ENCODE results near the gene STX12.

Gene STX12

GRCh38 chr1:27760426-27760825 lies 12.6 kb upstream of the STX12 start:
- no peak for DNase-seq (ENCODE audit: low read depth)
- no peak for TF ChIP-seq CTCF (conservative IDR thresholded peaks at IDR 0.05; ENCODE audit: low read depth, low read length)
- H3K4me3 ChIP-seq (ENCODE audit: low read depth, low read length): no peak overlapping the region

DNA sequence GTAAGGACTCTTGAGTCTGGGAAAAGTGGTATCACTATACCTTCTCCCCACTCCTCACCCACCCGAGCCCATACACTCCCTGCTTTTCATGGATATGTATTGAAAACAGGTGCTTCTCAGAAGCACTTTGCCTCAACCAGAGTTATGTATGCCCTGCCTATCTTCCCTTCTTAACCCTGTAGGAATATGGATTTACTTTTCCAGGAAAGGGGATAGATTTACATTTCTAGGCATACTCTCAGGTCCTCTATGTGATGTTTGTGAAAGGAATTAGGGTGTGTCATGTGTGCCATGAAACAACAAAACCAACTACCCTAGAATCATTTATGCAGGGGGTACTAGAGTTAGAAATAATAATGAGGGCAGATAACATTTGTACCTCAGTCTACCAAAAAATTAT lies 11.0 kb upstream of the STX12 start:
- TF ChIP-seq CTCF (conservative IDR thresholded peaks at IDR 0.05; ENCODE audit: low read depth, low read length): no peak
- H3K4me3 ChIP-seq (ENCODE audit: low read depth, low read length): no peak overlapping the region
- DNase-seq (ENCODE audit: low read depth): no peak

DNA sequence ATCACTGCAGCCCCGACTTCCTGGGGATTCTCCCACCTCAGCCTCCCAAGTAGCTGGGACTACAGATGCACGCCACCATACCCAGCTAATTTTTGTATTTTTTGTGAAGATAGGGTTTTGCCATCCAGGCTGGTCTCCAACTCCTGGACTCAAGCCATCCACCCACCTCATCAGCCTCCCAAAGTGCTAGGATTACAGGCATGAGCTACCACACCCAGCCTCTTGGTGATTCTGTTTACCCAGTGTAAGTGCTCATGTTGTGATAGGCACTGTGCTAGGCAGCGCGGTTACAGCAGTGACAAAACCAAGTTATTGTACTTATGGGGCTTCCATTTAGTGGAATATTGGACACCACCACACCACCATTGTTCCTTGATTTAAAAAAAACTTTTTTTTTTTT lies 9.7 kb upstream of the STX12 start:
- no peak for TF ChIP-seq CTCF (conservative IDR thresholded peaks at IDR 0.05; ENCODE audit: low read depth, low read length)
- DNase-seq (ENCODE audit: low read depth): no peak
- no peak overlapping the region for H3K4me3 ChIP-seq (ENCODE audit: low read depth, low read length)

DNA sequence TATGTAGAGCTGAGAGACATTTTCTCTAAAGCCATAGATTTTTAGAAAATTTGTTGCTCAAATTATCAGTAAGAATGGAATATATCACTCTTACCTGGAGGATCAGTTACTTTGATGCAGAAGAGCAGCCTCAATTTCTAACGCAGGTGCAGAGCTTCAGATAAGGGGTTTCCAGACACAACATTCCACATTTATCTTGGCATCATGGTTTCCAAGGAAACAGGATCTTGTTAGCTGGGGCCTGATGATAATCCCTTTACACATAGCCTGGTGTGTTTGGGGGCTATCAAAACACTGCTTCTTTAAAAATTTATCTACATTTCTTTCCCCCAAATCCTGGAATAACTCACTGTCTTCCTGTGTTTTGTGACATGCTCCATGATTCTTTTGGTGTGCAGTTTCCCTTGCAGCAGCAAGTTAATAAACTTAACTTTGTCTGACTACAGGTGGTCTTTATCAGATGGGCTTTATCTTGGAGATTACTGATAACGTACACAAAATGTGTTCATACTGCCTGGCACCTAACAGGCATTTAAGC lies 2.7 kb upstream of the STX12 start:
- no peak for DNase-seq (ENCODE audit: low read depth)
- no peak overlapping the region for H3K4me3 ChIP-seq (ENCODE audit: low read depth, low read length)
- TF ChIP-seq CTCF (conservative IDR thresholded peaks at IDR 0.05; ENCODE audit: low read depth, low read length): no peak

GRCh38 chr1:27772036-27772931 lies 735 bp upstream of the STX12 start:
- no peak for DNase-seq (ENCODE audit: low read depth)
- peak overlapping the region; percentile 97 for H3K4me3 ChIP-seq (ENCODE audit: low read depth, low read length)
- TF ChIP-seq CTCF (conservative IDR thresholded peaks at IDR 0.05; ENCODE audit: low read depth, low read length): no peak

DNA sequence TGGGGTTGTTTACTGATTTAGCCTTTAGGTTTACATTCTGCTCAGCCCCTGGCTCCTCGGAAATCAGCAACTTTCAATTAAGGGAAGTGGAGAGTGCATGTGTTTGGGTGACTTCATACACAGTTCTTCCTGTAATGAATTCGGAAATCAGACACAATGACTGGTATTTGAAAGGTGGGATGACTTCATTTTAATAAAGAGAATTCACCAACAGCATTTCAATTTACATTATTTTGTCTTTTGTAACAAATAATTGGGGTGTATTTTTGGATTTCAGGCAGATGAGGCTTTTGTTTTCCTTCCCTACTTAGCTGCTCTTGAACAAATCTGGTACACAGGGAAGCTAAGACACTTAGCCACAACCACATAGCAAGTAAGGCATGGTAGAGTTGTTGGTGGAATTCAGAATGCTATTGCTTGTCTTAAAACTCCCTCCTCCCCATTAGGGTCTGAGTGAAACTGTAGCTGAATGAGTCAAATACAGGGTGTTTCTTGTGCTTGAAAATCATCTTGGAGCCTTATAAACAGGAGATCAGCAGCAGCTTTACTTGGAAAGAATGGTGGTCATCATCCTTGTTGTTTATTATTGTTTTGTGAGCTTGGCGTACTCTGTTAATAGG lies 917 bp downstream of the STX12 start:
- TF ChIP-seq CTCF (conservative IDR thresholded peaks at IDR 0.05; ENCODE audit: low read depth, low read length): no peak
- peak overlapping the region; percentile 97 for H3K4me3 ChIP-seq (ENCODE audit: low read depth, low read length)
- peak; percentile 52 for DNase-seq (ENCODE audit: low read depth)

All from choroid plexus epithelial cell (primary cell).